HCT116 (cell line): ENCODE measurements around the gene RPS2.

Experiments used
- CTCF ChIP-seq, 3 experiments: fragments of 200-600 bp in 1 of 3; sonication (generic) in 1 of 3; IDR thresholded peaks in 2 of 3; conservative IDR thresholded peaks in 1 of 3; 2 replicates each; pipeline ENCODE4 v1.5.1; 2012 to 2017; ENCODE audit warnings: low read depth in 2 of 3, low read length in 2 of 3, antibody characterized with exemption in 1 of 3, borderline replicate concordance in 1 of 3, control low read depth in 1 of 3, mild to moderate bottlenecking in 1 of 3, mixed read lengths in 1 of 3, mixed run types in 1 of 3, moderate library complexity in 1 of 3; ENCODE audit not compliant: insufficient read depth in 1 of 3
- ELF1 ChIP-seq: IDR thresholded peaks from 2 replicates; pipeline ENCODE4 v1.6.1; 2012; ENCODE audit warnings: low read depth, borderline replicate concordance
- EZH2 ChIP-seq: fragments of 200-600 bp; sonication (generic); IDR thresholded peaks from 2 replicates; pipeline ENCODE4 v1.6.1; 2017; ENCODE audit warnings: antibody characterized with exemption, mixed run types
- EZH2phosphoT487 ChIP-seq: fragments of 200-600 bp; IDR thresholded peaks from 2 replicates; pipeline ENCODE4 v1.6.1; 2018; ENCODE audit warnings: antibody characterized with exemption, borderline replicate concordance
- JUND ChIP-seq: IDR thresholded peaks from 2 replicates; pipeline ENCODE4 v1.6.1; 2012
- MAX ChIP-seq: IDR thresholded peaks from 2 replicates; pipeline ENCODE4 v1.6.1; 2012
- POLR2A ChIP-seq: IDR thresholded peaks from 2 replicates; pipeline ENCODE4 v1.7.0; 2011; ENCODE audit warnings: borderline replicate concordance; ENCODE audit not compliant: insufficient read depth, insufficient read length; ENCODE audit errors: extremely low read depth
- POLR2AphosphoS5 ChIP-seq: IDR thresholded peaks from 2 replicates; pipeline ENCODE4 v1.6.1; 2011; ENCODE audit warnings: mild to moderate bottlenecking, low read depth, low read length, moderate library complexity

GRCh38 chr16:1982013-1982433, 17.4 kb upstream of the RPS2 start:
- TF ChIP-seq POLR2AphosphoS5 (no peak), CTCF (IDR thresholded peaks at IDR 0.05 in 2 of 3, conservative IDR thresholded peaks at IDR 0.05 in 1 of 3; ENCODE audit: borderline replicate concordance in 1 of 3, insufficient read depth in 1 of 3, low read depth in 2 of 3, low read length in 2 of 3) (no peak), EZH2phosphoT487 (no peak), MAX (no peak), EZH2 (no peak), ELF1 (no peak), POLR2A (no peak), JUND (no peak)
